ENCODE measurements around the gene MIDN.

The MIDN gene

GRCh38 chr19:1278713-1279660 is 30.6 kb downstream of the MIDN start:
- no peak for DNase-seq

- peak in 55 of 56 donors; percentile 29 to 90 (median 66) for DNase-seq
Observed at GRCh38 chr19:1279782-1280341, 31.5 kb downstream of the MIDN start.

GRCh38 chr19:1280636-1281568 is 32.5 kb downstream of the MIDN start:
- DNase-seq = no peak

- DNase-seq = no peak
Observed at GRCh38 chr19:1281569-1282287, 33.3 kb downstream of the MIDN start.

GRCh38 chr19:1282588-1283206 is 34.3 kb downstream of the MIDN start:
- no peak for DNase-seq

DNA sequence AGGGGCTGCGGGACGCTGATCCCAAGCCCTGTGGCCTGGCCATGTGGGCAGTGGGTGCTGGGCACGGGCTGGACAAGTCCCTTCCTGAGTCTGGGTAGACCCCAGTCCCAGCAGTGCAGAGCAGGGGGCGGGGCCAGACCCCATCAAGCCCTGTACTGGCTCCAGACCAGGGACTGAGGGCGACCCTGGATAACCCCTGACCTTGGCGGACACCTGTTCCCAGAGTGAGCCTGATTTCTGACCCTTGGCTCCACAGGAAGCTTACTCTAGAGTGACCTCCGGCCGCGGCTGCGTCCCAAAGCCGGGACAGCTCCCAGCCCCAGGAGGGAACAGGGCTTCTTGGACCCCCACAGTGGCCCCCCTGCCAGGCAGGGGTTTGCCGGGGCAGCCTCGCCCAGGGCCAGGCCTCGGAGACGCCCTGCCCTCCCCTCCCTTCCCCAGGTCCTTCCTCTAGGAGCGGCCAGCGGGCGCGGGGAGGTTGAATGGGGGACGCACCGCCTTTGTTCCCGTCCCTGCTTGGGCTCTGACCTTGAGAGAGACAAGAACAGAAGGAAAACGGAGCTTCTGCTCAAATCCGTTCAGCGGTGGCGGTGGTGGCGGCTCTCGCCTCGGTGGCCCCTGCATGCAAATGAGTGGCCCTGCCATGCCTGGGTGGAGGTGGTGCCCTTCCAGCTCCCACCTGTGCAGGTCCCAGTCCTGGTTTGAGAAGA is 35.0 kb downstream of the MIDN start:
- DNase-seq = no peak

DNA sequence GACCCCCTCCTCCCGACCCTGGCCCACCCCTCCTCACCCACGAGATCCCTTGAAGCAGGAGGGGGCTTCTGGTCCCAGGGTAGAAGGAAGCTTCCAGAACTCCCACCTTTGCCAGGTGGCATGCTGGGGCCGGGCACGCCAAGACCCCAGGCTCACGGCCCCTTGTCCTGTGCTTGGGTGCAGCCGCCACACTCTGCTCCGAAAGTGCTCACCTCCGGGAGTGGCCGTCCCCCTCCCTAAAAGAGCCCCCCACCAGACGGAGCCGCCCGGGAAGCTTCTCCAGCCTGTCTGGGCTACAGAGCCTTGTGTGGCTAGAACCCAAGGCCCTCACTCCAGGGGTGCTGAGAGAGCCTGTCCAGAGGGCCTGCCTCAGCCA is 35.5 kb downstream of the MIDN start:
- no peak for DNase-seq

GRCh38 chr19:1284293-1284978 is 36.1 kb downstream of the MIDN start:
- no peak for DNase-seq

- no peak for DNase-seq
Observed at GRCh38 chr19:1284979-1285736, 36.8 kb downstream of the MIDN start.

DNA sequence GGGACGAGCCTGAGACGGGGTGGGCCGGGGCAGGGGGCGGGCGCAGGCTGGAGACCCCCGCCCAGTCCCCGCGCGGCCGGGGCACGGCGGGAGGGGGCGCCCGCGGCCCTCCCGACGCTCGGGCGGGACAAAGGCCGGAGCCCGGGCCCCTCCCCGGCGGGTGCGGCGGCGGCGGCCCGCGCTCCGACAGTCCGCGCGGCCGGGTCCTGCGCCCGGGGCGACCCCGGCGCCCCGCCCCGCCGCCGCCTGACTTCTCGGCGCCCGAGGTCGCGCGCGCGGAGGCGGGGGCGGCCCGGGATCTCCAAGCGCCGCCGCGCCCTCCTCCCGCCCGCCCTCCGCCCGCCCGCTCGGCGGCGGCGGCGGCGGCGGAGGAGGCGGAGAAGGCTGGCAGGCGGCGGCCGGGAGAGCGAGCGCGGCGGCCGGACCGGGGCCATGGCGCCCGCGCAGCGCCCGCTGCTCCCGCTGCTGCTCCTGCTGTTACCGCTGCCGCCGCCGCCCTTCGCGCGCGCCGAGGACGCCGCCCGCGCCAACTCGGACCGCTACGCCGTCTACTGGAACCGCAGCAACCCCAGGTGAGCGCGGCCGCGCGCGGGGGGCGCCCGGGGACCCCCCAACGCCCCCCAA is 37.5 kb downstream of the MIDN start, which contains the start of gene EFNA2:
EFNA2 (plus strand) TSS at position 137 of the 624 bp plus-strand sequence; CDS start at position 433, 296 bp downstream.
- no peak for DNase-seq

GRCh38 chr19:1286487-1287353 is 38.3 kb downstream of the MIDN start:
- no peak for DNase-seq

- DNase-seq = no peak
Observed at GRCh38 chr19:1287354-1288225, 39.2 kb downstream of the MIDN start.

- DNase-seq = no peak
Observed at GRCh38 chr19:1288226-1288612, 39.8 kb downstream of the MIDN start.

- DNase-seq = no peak
Observed at GRCh38 chr19:1288833-1289685, 40.7 kb downstream of the MIDN start.

DNA sequence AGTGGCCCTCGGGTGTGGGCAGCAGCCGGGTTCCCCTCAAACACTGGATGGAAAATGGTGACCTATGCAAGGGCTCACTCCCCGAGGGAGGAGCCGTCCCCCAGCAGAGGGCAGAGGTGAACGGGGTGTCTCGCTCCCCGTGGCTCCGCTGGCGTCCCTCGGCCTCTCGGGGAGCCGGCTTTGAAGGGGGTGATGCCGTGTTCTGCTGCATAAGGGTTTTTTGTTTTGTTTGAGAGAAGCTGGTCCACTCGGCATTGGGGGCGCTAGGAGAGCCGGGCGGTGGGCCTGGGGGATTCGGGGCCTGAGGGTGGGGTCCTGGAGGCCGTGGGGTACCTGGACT is 41.3 kb downstream of the MIDN start:
- no peak for DNase-seq
